SU-DHL-6 (cell line): Measurements from ENCODE around the gene CNOT4.

Source experiments
- CTCF ChIP-seq: fragments of 200-600 bp; sonication (generic); IDR thresholded peaks from one replicate; pipeline ENCODE4 v1.5.1; 2017; ENCODE audit warnings: antibody characterized with exemption, mild to moderate bottlenecking, low read length, moderate library complexity; ENCODE audit not compliant: insufficient read depth, poor library complexity, severe bottlenecking
- EZH2phosphoT487 ChIP-seq: fragments of 200-600 bp; sonication (generic), shearing (Covaris generic); conservative IDR thresholded peaks from 2 replicates; pipeline ENCODE4 v1.6.1; 2018; ENCODE audit warnings: mild to moderate bottlenecking, antibody characterized with exemption, low read length, moderate library complexity, mixed read lengths

GRCh38 chr7:135434047-135434446 is 75.9 kb downstream of the CNOT4 start:
- TF ChIP-seq CTCF (no peak), EZH2phosphoT487 (no peak)
